ENCODE data around the gene PRDX1. TPM values are rescaled to one million over a fixed set of nuclear protein-coding genes. Genes with fewer than 3 reads are reported as not detected.
A peak's percentile ranks its signal among the peaks of the same experiment; 100 is the strongest.

The PRDX1 gene
- total RNA-seq (2014; rRNA removed; shearing (Covaris generic)) = 1,070 and 1,109 TPM in 2 replicates
- 2,149 and 2,351 TPM in 2 replicates for polyA plus RNA-seq (2016; fragmentation: Nextera tagmentation; extraction: Ambion mirVana)
- long read RNA-seq, transcript PRDX1-202 (6 exons, 1,021 nt) = major isoform, 1,439 of 1,537 reads
- long read RNA-seq, transcript PRDX1-201 (6 exons, 1,234 nt) = minor isoform, 12 of 1,537 reads
- long read RNA-seq, partial matches to known transcripts = 48 of 1,537 reads
- long read RNA-seq, other reads (novel, unspliced or antisense) = 38 of 1,537 reads

DNA sequence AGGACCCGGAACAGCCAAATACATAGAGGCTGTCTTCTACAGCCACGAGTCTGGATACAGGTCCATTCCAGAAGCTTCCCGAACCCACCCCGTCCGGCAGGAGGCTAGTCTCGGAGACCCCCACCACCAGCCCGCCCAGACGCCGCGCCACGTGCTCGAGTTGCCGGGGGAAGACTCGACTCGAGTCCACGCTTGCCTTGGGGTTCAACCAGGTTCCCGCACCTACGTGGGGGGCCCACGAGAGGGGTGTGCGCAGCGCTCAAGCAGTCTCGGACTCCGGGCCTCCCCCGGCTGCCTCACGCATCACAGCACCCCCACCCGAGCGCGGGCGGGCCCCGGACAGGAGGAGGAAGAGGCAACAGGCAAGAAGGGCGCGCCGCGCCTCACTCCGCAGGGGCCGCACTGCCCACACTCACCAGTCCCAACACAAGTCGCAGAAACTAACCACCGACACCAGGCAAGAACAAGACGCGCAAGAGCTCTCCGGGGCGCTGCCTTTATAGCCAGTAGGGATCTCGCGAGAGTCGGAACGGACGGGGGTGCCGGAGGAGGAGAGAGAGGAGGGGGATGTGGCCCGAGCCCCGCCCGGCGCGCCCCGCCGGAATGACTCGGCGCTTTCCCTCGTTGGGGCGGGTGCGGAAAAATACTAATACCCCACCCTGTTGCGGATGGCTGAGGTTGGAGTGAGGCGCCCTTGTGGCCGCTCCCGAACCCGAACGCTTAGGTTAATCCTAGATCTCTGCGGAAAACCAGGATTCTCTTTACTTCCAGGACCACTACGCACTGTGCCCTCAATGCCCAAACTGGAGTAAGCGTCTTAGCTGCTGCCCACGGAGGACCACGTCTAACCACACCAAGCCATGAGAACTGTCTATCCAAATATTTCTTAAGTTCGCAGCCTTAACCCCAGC, at the start of gene PRDX1:
TSS of gene PRDX1 (minus strand) at position 472 of the 911 bp plus-strand sequence. CDS start 2,841 bp downstream, outside the sequence.
- Histone ChIP-seq H3K27ac (ENCODE audit: low read depth) (peak within 1 kb of the TSS; percentile 100), H3K9me2 (ENCODE audit: insufficient read depth) (no peaks in the 10 kb centered on the region), H3K36me3 (ENCODE audit: insufficient read depth) (peaks cover 30% of the 10 kb centered on the region), H3K4me3 (peak within 1 kb of the TSS; percentile 100), H2AFZ (peak within 1 kb of the TSS; percentile 54; the same call in 1 of the 2 replicates), H4K20me1 (replicated peaks; ENCODE audit: insufficient read depth) (peaks cover 33% of the 10 kb centered on the region), H3K4me1 (ENCODE audit: insufficient read depth) (peaks cover 34% of the 10 kb centered on the region), H3K79me2 (replicated peaks; ENCODE audit: insufficient read depth) (peaks cover 50% of the 10 kb centered on the region), H3K4me2 (peak within 1 kb of the TSS; percentile 96), H3K27me3 (ENCODE audit: insufficient read depth) (no peaks in the 10 kb centered on the region), H3F3A (replicated peaks; ENCODE audit: low read depth) (peaks cover 36% of the 10 kb centered on the region)
- peaks cover 38% of the 10 kb centered on the region for H3K36me3 Mint-ChIP-seq (ENCODE audit: low read depth)
- peak within 1 kb of the TSS; percentile 98 for H3K4me3 Mint-ChIP-seq
- peaks cover 9% of the 10 kb centered on the region for H3K27me3 Mint-ChIP-seq (ENCODE audit: insufficient read depth, low read depth, poor library complexity)
- DNase-seq (ENCODE audit: low spot score) = peak; percentile 96
- peak; percentile 81 for ATAC-seq
- no peaks in the 10 kb centered on the region; the same call in 2 of the 3 replicates for H3K9me3 Mint-ChIP-seq
- peak within 1 kb of the TSS; percentile 99 for H3K27ac Mint-ChIP-seq
- peaks cover 40% of the 10 kb centered on the region for H3K4me1 Mint-ChIP-seq
- TF ChIP-seq EZH2phosphoT487 (IDR thresholded peaks at IDR 0.05; ENCODE audit: unreplicated experiment) (no peak), EZH2 (IDR thresholded peaks at IDR 0.05; ENCODE audit: low read depth, unreplicated experiment) (no peak), POLR2AphosphoS5 (IDR thresholded peaks at IDR 0.05; ENCODE audit: low read depth) (peak; percentile 100), STAT1 (IDR thresholded peaks at IDR 0.05; ENCODE audit: unreplicated experiment) (no peak), CREB1 (CRISPR knock-in tag; IDR thresholded peaks at IDR 0.05; ENCODE audit: low read depth) (peak; percentile 69; the same call in 1 of the 2 replicates), ZNF331 (CRISPR knock-in tag; IDR thresholded peaks at IDR 0.05; ENCODE audit: low read depth) (no peak), JUNB (IDR thresholded peaks at IDR 0.05; ENCODE audit: unreplicated experiment) (no peak), ZNF114 (CRISPR knock-in tag; IDR thresholded peaks at IDR 0.05) (peak; percentile 99), ETS1 (IDR thresholded peaks at IDR 0.05) (peak; percentile 29; the same call in 1 of the 2 replicates), ZNF462 (CRISPR knock-in tag; IDR thresholded peaks at IDR 0.05) (no peak)
- TF ChIP-seq, protein P1, sequence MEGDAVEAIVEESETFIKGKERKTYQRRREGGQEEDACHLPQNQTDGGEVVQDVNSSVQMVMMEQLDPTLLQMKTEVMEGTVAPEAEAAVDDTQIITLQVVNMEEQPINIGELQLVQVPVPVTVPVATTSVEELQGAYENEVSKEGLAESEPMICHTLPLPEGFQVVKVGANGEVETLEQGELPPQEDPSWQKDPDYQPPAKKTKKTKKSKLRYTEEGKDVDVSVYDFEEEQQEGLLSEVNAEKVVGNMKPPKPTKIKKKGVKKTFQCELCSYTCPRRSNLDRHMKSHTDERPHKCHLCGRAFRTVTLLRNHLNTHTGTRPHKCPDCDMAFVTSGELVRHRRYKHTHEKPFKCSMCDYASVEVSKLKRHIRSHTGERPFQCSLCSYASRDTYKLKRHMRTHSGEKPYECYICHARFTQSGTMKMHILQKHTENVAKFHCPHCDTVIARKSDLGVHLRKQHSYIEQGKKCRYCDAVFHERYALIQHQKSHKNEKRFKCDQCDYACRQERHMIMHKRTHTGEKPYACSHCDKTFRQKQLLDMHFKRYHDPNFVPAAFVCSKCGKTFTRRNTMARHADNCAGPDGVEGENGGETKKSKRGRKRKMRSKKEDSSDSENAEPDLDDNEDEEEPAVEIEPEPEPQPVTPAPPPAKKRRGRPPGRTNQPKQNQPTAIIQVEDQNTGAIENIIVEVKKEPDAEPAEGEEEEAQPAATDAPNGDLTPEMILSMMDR (conservative IDR thresholded peaks at IDR 0.05; ENCODE audit: low read depth in 2 of 2) = no peak; a peak in 1 of 4 replicates
- TF ChIP-seq, protein P2, sequence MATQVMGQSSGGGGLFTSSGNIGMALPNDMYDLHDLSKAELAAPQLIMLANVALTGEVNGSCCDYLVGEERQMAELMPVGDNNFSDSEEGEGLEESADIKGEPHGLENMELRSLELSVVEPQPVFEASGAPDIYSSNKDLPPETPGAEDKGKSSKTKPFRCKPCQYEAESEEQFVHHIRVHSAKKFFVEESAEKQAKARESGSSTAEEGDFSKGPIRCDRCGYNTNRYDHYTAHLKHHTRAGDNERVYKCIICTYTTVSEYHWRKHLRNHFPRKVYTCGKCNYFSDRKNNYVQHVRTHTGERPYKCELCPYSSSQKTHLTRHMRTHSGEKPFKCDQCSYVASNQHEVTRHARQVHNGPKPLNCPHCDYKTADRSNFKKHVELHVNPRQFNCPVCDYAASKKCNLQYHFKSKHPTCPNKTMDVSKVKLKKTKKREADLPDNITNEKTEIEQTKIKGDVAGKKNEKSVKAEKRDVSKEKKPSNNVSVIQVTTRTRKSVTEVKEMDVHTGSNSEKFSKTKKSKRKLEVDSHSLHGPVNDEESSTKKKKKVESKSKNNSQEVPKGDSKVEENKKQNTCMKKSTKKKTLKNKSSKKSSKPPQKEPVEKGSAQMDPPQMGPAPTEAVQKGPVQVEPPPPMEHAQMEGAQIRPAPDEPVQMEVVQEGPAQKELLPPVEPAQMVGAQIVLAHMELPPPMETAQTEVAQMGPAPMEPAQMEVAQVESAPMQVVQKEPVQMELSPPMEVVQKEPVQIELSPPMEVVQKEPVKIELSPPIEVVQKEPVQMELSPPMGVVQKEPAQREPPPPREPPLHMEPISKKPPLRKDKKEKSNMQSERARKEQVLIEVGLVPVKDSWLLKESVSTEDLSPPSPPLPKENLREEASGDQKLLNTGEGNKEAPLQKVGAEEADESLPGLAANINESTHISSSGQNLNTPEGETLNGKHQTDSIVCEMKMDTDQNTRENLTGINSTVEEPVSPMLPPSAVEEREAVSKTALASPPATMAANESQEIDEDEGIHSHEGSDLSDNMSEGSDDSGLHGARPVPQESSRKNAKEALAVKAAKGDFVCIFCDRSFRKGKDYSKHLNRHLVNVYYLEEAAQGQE (IDR thresholded peaks at IDR 0.05; ENCODE audit: unreplicated experiment) = no peak
